Measurements from ENCODE around the gene BPIFB3.

Gene BPIFB3

DNA sequence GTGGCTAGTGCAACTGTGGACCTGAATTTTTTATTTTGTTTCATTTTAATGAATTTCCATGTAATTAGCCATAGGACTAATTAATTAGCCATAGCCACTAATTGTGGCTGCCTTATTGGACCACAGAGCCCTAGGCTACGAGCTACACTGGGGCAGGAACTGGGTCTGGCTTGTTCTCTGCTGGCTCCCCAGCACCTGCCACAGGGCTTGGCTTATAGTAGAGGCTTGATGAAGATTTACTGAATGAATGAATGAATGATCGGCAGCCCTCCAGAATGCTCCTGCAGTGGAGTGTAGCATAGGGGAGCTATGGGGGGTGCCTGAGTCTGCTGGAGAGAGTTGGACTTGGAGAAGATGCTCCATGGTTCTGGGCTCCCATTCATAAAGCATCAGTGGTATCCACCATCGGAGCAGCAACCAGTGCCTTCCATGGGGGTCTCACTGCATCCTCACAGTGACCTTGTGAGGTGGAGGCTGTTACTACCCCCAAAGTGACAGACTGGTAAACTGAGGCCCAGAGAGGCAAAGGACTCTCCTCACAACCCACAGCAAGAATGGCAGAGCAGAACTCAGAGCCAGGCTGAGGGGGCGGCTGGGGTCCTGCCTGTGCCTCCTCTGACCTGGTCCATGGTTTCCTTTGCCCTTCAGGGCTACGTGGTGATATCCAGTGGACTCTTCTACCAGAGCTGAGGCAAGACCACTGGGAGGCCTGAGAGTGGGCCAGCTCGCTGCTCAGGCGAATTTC, 30.8 kb upstream of the BPIFB3 start:
- DNase-seq = no peak
- no peaks in the 10 kb centered on the region for H3K36me3 Mint-ChIP-seq
- H3K27me3 Mint-ChIP-seq = peaks cover 0 to 3% of the 10 kb centered on the region in 2 donors
- peaks cover 0 to 5% of the 10 kb centered on the region in 2 donors for H3K4me1 Mint-ChIP-seq
- H3K9me3 Mint-ChIP-seq = no peaks in the 10 kb centered on the region
- no peak for ATAC-seq (replicated peaks)
- H3K27ac Mint-ChIP-seq = no peak overlapping the region
- no peak overlapping the region for H3K4me3 Mint-ChIP-seq

DNA sequence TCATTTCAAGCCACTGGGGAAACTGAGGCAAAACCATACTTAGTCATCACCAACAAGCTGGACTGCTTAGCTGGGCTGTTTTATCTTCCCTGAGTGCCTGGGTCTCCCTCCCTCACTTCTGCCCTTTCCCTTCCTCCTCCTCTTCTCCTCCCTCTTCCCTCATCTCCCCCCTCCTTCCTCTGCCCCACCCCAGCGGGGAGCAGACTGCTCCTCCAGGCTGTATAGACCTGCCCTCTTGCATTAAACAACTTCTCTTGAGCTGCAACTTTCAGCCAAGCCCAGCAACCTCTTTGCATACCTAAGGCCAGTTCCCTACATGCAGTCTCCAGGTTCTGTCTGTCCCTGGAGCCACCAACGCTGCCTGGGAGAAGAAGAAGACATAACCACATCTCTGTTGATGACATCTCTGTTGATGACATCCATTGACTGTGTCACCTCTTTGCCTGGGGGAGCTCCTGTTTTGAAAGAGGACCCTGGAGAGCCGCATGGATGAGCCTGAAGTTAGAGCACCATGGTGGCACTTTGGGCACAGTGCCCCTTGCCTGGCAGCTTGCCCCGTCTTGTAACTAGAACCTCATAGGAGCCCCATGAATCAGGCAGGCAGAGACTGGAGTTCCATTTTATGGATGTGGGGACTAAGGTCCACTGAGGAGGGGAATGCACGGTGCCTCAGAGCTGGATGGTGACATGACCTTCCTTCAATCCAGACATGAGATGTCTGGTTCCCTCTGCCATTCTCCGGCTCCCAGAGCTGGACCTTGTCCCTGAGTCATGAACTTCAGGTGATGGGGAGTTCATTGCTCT, 30.1 kb upstream of the BPIFB3 start:
- DNase-seq (no peak), ATAC-seq (replicated peaks) (no peak)
- Mint-ChIP-seq H3K9me3 (no peaks in the 10 kb centered on the region), H3K4me1 (peaks cover 0 to 5% of the 10 kb centered on the region in 2 donors), H3K36me3 (no peaks in the 10 kb centered on the region), H3K27ac (no peak overlapping the region), H3K27me3 (peaks cover 0 to 3% of the 10 kb centered on the region in 2 donors), H3K4me3 (no peak overlapping the region)

DNA sequence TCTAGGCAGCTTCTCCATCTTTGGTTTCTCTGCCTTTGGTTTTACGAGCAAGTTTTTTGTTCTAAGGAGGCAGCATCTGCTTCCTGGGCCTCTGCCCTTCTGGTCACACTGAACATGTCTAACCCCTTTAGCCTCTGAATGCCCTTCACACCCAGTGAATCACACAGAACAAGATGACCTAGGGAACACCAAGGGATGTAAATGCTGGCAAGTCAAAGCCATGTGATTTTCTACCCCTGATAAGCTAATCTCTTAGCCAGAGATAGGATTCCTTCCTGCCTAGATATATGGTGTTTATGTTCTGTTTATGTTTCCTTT, 29.5 kb upstream of the BPIFB3 start:
- H3K27me3 Mint-ChIP-seq = peaks cover 0 to 3% of the 10 kb centered on the region in 2 donors
- H3K4me1 Mint-ChIP-seq = peaks cover 0 to 5% of the 10 kb centered on the region in 2 donors
- H3K9me3 Mint-ChIP-seq = no peaks in the 10 kb centered on the region
- ATAC-seq (replicated peaks) = no peak
- no peak for DNase-seq
- no peak overlapping the region for H3K27ac Mint-ChIP-seq
- no peak overlapping the region for H3K4me3 Mint-ChIP-seq
- no peaks in the 10 kb centered on the region for H3K36me3 Mint-ChIP-seq

DNA sequence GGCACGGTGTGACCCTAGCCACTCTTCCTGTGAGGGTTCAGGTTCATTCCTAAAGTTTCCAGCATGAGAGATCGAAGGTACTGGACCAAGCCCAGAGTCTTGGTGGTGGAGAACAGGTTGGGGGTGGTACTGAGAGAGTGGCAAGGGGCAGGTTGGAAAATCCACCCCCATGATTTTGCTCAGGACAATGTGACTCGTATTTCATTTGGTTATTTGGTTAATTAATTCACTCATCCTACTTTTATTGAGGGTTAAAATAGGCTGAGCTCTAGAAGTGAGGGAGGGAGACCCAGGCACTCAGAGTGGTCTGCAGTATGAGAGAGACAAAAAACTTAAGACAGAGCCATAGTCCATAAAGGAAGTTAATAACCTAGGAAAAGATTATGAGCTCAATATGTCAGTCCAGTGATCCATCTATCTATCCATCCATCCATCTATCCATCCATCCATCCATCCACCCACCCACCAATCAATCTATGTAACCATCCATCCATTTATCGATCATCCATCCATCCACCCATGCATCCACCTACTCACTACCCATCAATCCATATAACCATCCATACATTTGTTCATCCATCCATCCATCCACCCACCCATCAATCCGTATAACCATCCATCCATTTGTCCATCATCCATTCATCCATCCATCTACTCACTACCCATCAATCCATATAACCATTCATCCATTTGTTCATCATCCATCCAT, 28.9 kb upstream of the BPIFB3 start:
- Mint-ChIP-seq H3K36me3 (no peaks in the 10 kb centered on the region), H3K4me3 (no peak overlapping the region), H3K27me3 (peaks cover 0 to 3% of the 10 kb centered on the region in 2 donors), H3K4me1 (peaks cover 0 to 5% of the 10 kb centered on the region in 2 donors), H3K9me3 (no peaks in the 10 kb centered on the region), H3K27ac (no peak overlapping the region)
- ATAC-seq (replicated peaks) (no peak), DNase-seq (no peak)

DNA sequence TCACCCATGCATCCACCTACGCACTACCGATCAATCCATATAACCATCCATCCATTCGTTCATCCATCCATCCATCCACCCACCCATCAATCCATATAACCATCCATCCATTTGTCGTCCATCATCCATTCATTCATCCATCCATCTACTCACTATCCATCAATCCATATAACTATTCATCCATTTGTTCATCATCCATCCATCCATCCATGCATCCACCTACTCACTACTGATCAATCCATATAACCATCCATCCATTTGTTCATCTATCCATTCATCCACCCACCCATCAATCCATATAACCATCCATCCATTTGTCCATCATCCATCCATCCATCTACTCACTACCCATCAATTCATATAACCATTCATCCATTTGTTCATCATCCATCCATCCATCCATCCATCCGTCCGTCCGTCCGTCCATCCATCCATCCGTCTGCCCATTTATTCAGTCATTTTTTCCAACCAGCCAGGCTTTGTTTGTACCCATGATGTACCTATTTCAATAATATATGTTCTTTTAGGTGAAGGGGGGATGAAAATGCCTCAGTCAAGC, 28.3 kb upstream of the BPIFB3 start:
- no peak overlapping the region for H3K4me3 Mint-ChIP-seq
- peaks cover 0 to 3% of the 10 kb centered on the region in 2 donors for H3K27me3 Mint-ChIP-seq
- ATAC-seq (replicated peaks) (no peak), DNase-seq (no peak)
- peaks cover 0 to 5% of the 10 kb centered on the region in 2 donors for H3K4me1 Mint-ChIP-seq
- H3K9me3 Mint-ChIP-seq = no peaks in the 10 kb centered on the region
- H3K27ac Mint-ChIP-seq = no peak overlapping the region
- no peaks in the 10 kb centered on the region for H3K36me3 Mint-ChIP-seq

DNA sequence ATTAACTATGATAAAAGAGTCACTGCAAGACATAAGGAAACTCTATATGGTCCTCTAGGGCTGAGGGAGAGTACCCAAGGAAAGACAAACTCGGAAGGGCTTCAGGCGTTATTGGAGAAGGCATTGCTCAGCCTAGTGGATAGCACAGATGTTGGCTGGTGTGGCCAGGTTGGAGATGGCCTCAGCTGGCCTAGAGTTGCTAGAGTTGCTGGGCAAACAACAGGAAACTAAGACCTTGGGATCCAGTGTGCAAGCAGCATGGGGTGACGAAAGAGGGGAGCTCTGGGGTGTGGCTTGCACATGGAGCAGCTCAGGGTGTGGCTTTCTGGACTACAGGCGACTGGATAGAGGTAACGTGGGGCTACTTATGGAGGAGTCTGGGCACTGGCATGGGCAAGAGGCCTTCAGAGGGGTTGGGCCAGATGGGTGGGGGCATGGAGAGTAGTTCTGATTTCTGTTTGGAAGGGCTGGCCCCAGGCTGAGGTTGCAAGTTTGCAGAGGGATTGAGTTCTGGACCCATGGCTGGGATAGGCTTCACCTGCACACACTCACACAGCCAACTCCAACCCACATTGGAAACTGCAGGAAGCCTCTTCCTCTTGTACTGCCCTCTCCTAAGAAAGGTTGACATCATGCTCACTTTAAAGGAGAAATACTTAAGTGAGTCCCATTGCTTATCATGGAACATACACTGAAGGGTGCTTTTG, 27.5 kb upstream of the BPIFB3 start:
- DNase-seq (no peak), ATAC-seq (replicated peaks) (no peak)
- Mint-ChIP-seq H3K36me3 (no peaks in the 10 kb centered on the region), H3K4me3 (no peak overlapping the region), H3K4me1 (peaks cover 0 to 3% of the 10 kb centered on the region in 2 donors), H3K9me3 (no peaks in the 10 kb centered on the region), H3K27ac (no peak overlapping the region), H3K27me3 (peaks cover 0 to 3% of the 10 kb centered on the region in 2 donors)

DNA sequence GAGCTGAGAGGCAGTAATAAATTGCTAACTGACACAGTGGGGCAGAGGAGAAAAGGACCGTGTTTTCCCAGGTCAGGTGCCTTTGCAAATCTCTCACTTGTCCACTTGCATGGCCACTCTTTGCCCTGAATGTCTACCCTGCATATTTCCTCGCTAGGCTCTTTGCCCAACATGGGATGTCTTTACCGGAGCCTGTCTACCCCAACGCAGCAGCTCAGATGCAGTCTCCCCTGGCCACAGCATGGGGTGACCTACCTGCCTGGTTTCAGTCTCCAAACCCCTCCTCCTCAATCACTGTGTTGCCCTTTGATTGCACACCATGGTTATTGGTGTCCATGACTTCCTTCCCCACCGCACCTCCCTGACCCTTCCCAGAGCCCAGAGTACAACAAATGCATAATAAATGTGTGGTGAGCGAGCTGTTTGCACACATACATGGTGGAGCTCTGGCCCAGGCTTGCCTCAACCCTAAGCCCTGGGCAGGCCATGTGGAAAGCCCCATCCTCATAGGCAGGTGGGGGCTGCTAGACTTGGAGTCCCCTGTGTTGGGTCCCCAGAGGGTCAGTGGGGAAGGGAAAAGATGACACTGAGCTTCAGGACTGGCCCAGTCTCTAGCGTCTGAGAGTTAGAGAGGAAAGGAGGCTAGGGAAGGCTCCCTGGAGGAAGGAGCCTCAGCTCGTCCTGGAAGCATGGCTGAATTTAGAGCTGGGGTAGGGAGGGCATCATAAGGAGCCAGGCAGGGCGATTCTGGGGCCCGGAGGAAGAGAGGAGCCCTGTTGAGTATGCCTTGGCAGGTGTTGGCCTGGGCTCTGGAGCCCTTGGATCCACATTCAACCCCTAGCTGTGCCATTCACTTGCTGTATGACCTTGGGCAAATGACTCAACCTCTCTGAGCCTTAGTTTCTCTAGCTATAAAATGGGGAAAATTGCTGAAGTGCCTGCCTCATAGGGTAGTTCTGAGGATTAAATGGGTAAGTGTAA, 26.6 kb upstream of the BPIFB3 start:
- Mint-ChIP-seq H3K27ac (no peak overlapping the region), H3K36me3 (no peaks in the 10 kb centered on the region), H3K27me3 (peaks cover 0 to 6% of the 10 kb centered on the region in 2 donors), H3K4me3 (no peak overlapping the region), H3K9me3 (no peaks in the 10 kb centered on the region), H3K4me1 (no peaks in the 10 kb centered on the region)
- DNase-seq = no peak
- no peak for ATAC-seq (replicated peaks)

DNA sequence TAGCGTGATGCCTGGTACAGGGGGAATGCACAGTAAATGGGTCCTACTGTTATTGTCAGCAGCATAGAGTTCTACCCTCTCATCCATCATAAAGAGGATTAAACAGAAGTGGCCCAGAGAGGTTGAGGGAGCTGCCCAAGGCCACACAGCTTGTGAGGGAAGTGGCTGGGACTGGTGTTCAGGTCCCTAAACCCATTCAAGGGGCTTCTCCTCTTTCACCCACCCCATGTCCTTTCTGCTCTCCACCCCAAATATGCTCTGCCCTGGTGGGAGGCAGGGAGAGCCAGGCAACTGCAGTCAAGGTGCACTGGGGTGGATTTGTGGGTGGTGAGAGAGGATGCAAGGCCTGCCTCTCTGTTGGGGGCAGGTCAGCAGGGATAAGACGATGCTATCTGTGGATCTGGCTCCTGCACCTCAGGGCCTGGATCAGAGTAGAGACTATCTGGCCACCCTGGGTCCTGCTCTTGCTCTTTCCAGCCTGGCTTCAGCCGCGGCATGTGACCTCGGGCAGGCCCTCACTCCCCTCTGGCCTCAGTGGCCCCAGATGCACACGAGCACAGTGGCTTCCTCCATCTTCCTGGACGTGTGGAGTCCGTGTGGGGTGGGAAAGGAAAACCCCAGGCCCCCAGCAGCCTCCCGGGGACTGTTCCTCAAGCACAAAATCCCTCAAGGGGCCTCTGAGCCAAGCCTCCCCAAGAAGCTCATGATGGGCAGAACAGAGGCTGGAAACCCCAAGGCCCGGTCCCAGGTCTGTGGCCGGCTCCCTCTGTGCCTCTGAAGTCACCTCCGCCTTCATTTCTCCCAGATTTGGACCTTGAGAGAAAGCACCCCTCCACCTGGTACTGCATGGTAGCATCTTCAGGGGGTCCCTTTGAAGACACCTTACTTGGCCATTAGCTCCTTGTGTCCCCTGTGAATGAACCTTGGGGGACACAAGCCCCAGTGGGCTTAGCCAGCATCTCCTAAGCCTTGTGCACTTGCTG, 25.6 kb upstream of the BPIFB3 start:
- peaks cover 0 to 3% of the 10 kb centered on the region in 2 donors for H3K36me3 Mint-ChIP-seq
- ATAC-seq (replicated peaks) = no peak
- no peak overlapping the region for H3K4me3 Mint-ChIP-seq

DNA sequence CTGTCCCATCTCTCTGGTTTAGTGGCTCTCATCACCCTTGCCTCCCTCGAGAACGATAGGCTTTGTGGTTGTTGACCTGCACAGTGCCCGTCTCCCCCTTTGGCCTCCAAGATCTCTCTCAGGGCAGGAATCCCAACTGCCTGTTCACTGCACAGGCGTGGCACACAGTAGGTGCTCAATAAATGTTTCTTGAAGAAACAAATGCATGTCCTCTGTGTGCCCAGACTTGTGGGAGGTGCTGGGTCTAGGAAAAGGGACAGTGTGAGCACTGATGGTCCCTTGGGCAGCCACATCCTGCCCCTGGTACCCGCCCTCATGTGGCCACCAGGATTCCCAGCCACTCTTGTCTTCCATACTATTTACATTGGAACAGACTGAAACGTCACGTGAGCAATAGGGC, 24.8 kb upstream of the BPIFB3 start:
- no peak for ATAC-seq (replicated peaks)
- Mint-ChIP-seq H3K4me1 (no peaks in the 10 kb centered on the region), H3K36me3 (peaks cover 0 to 3% of the 10 kb centered on the region in 2 donors), H3K9me3 (peaks cover 6 to 7% of the 10 kb centered on the region in 2 donors), H3K27me3 (peaks cover 8 to 12% of the 10 kb centered on the region in 2 donors), H3K4me3 (no peak overlapping the region), H3K27ac (no peak overlapping the region)
- DNase-seq = no peak

More for the DNA sequence above, 25.6 kb upstream of the BPIFB3 start:
- H3K9me3 Mint-ChIP-seq = peaks cover 3 to 4% of the 10 kb centered on the region in 2 donors
- no peaks in the 10 kb centered on the region for H3K4me1 Mint-ChIP-seq
- H3K27ac Mint-ChIP-seq = no peak overlapping the region
- H3K27me3 Mint-ChIP-seq = peaks cover 10 to 11% of the 10 kb centered on the region in 2 donors
- no peak for DNase-seq

DNA sequence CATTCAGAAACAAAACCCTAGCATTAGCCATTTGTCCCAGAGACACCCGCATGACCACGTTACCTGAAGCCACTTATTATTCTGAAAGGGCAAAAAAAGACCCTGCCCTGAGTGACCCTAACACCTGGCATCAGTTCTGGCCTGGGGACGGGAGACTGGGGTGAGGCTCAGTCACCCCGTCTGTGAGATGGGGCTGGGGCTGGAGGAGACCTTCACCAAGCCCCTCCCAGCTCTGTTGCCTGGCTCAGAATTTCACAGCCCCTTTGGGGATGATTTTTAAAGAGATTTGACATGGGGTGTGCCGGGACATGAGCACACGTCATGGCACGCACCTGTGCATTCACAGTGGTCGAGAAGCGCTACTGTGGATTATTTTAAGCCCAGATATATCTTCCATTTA, 23.6 kb upstream of the BPIFB3 start:
- Mint-ChIP-seq H3K27me3 (peaks cover 8 to 12% of the 10 kb centered on the region in 2 donors), H3K36me3 (peaks cover 0 to 3% of the 10 kb centered on the region in 2 donors), H3K9me3 (peaks cover 6 to 7% of the 10 kb centered on the region in 2 donors), H3K4me3 (no peak overlapping the region), H3K4me1 (no peaks in the 10 kb centered on the region), H3K27ac (no peak overlapping the region)
- DNase-seq (no peak), ATAC-seq (replicated peaks) (no peak)

DNA sequence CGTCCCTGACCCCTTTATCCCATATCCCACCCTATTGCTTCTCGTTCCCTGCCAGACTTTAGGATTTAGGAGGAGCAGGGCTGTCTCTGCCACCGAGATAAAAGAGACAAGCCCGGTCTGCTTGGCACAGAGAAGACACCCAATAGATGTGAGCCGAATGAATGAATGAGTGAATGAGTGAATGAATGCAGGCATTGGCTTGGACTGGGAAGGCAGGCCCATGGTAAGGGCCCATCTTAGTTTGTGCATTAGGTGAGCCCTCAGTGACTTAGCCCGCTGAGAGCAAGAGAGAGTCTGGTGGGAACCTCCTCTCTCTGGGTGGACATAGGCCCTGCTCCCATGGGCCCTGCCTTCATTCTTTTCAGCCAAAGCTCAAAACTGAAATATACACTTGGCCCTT, 23.1 kb upstream of the BPIFB3 start:
- H3K27ac Mint-ChIP-seq = no peak overlapping the region
- peaks cover 6 to 7% of the 10 kb centered on the region in 2 donors for H3K9me3 Mint-ChIP-seq
- H3K4me1 Mint-ChIP-seq = no peaks in the 10 kb centered on the region
- peaks cover 8 to 12% of the 10 kb centered on the region in 2 donors for H3K27me3 Mint-ChIP-seq
- DNase-seq (no peak), ATAC-seq (replicated peaks) (no peak)
- H3K4me3 Mint-ChIP-seq = no peak overlapping the region
- peaks cover 0 to 3% of the 10 kb centered on the region in 2 donors for H3K36me3 Mint-ChIP-seq

DNA sequence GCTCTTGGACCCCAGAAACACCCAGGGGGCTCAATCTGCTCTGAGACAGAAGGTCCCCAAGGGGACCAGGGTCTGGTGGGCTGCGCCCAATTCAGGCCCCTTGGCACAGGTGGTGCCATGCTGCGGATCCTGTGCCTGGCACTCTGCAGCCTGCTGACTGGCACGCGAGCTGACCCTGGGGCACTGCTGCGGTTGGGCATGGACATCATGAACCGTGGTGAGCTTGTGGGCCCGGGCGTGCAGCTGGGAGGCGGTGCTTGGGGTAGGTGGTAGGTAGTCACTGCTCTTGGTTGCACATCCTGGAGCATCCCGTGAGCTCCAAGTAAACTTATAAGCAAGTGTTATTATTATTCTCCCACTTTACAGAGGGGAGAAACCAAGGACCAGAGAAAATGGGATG, 22.2 kb upstream of the BPIFB3 start, which contains the start of gene BPIFB6:
Gene BPIFB6, plus strand, starts transcription at position 118 of the 400 bp plus-strand sequence. Its CDS starts 0 bp downstream, at position 118.
- no peak within 1 kb of the TSS for H3K27ac Mint-ChIP-seq
- no peak for DNase-seq
- peaks cover 8 to 12% of the 10 kb centered on the region in 2 donors for H3K27me3 Mint-ChIP-seq
- H3K36me3 Mint-ChIP-seq = peaks cover 0 to 3% of the 10 kb centered on the region in 2 donors
- ATAC-seq (replicated peaks) = no peak
- H3K9me3 Mint-ChIP-seq = peaks cover 6 to 7% of the 10 kb centered on the region in 2 donors
- H3K4me1 Mint-ChIP-seq = no peaks in the 10 kb centered on the region
- no peak within 1 kb of the TSS for H3K4me3 Mint-ChIP-seq

Data from stimulated activated naive B cell treated with anti-CD40 and anti-IgM and Interleukin-4, amounts not matched to agents 10 μg/mL and 1 μg/mL and 100 μg/mL, for 72 hours (primary cell).